ENCODE data around the gene BID.

DNA sequence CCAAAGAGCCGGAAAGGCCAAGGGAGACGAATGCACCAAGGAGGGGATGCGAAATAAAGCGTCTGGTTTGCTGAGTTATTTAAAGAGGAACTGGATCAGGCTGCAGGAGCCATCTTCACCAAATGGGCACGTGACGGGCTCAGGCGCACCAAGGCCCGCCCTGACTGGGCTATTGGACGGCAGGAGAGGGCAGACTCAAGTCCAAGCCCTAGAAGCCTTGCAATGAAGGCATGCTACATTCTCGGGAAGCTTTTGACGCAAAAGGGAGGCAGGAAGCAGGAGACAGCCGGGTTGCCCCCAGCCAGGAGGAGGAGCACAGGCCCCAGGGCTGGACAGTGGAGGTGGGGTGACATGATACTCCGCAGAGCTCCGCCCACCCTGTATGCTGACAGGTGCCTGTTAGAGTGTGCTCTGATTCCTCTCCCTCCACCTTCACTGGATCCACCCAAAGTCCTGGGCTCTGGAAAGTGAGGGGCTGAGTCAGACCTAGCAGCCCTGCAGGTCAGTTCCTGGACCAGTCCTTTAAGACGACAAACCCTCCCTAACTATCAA is 41.5 kb upstream of the BID start:
- TF ChIP-seq POLR2A (IDR thresholded peaks at IDR 0.05; ENCODE audit: low read depth, low read length) (no peak), NFYB (IDR thresholded peaks at IDR 0.05; ENCODE audit: insufficient read depth, low read depth, low read length) (no peak), SRF (IDR thresholded peaks at IDR 0.05; ENCODE audit: low read depth in 2 of 2, low read length in 2 of 2) (no peak), CHD4 (IDR thresholded peaks at IDR 0.05) (no peak), RCOR1 (conservative IDR thresholded peaks at IDR 0.05; ENCODE audit: low read depth, low read length) (no peak), TAF1 (IDR thresholded peaks at IDR 0.05; ENCODE audit: borderline replicate concordance, low read depth, low read length) (no peak), HCFC1 (IDR thresholded peaks at IDR 0.05; ENCODE audit: low read length) (no peak), SUPT20H (IDR thresholded peaks at IDR 0.05; ENCODE audit: borderline replicate concordance, control insufficient read depth, low read depth, low read length) (no peak), EP300 (IDR thresholded peaks at IDR 0.05; ENCODE audit: borderline replicate concordance in 1 of 2, control insufficient read depth in 1 of 2, low read depth in 2 of 2, low read length in 2 of 2) (no peak), HDAC2 (IDR thresholded peaks at IDR 0.05) (no peak), GABPA (IDR thresholded peaks at IDR 0.05; ENCODE audit: low read depth) (no peak)
- TF ChIP-seq, protein P1, sequence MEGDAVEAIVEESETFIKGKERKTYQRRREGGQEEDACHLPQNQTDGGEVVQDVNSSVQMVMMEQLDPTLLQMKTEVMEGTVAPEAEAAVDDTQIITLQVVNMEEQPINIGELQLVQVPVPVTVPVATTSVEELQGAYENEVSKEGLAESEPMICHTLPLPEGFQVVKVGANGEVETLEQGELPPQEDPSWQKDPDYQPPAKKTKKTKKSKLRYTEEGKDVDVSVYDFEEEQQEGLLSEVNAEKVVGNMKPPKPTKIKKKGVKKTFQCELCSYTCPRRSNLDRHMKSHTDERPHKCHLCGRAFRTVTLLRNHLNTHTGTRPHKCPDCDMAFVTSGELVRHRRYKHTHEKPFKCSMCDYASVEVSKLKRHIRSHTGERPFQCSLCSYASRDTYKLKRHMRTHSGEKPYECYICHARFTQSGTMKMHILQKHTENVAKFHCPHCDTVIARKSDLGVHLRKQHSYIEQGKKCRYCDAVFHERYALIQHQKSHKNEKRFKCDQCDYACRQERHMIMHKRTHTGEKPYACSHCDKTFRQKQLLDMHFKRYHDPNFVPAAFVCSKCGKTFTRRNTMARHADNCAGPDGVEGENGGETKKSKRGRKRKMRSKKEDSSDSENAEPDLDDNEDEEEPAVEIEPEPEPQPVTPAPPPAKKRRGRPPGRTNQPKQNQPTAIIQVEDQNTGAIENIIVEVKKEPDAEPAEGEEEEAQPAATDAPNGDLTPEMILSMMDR (IDR thresholded peaks at IDR 0.05 in 2 of 3, conservative IDR thresholded peaks at IDR 0.05 in 1 of 3; ENCODE audit: control insufficient read depth in 2 of 3, extremely low read depth in 1 of 3, insufficient read depth in 1 of 3, low read depth in 3 of 3, low read length in 3 of 3) = no peak

Measured in GM12878 (cell line).